Upper lobe of right lung (tissue), 1 donor: ENCODE measurements around the gene TTC21A. TPM values are rescaled to one million over a fixed set of nuclear protein-coding genes. Genes with fewer than 3 reads are reported as not detected.

Source experiments
- ATAC-seq: fragments of 200-7000 bp; cut with Tn5 transposase; one replicate; pipeline ENCODE4 v1.9.1; 2020; ENCODE audit warnings: mild to moderate bottlenecking, moderate library complexity
- DNase-seq: peaks from one replicate; pipeline ENCODE4 v3.0.0-alpha.2; 2020
- H3K27ac ChIP-seq: fragments of 200-600 bp; one replicate; pipeline ENCODE4 v1.8.0; 2022
- H3K27me3 ChIP-seq: fragments of 200-600 bp; one replicate; pipeline ENCODE4 v1.8.0; 2022; ENCODE audit warnings: mild to moderate bottlenecking
- H3K36me3 ChIP-seq: fragments of 200-600 bp; one replicate; pipeline ENCODE4 v1.8.0; 2022
- H3K4me1 ChIP-seq: fragments of 200-600 bp; one replicate; pipeline ENCODE4 v1.8.0; 2022
- H3K4me3 ChIP-seq: fragments of 200-600 bp; one replicate; pipeline ENCODE4 v1.8.0; 2022; ENCODE audit warnings: mild to moderate bottlenecking
- H3K9me3 ChIP-seq: fragments of 200-600 bp; one replicate; pipeline ENCODE4 v1.8.0; 2022
- CTCF ChIP-seq: fragments of 200-600 bp; IDR thresholded peaks from one replicate; pipeline ENCODE4 v1.8.0; 2022; ENCODE audit warnings: antibody characterized with exemption
- intact Hi-C: fragments of 100-400 bp; cut with DNase I; formaldehyde crosslinking; loops from one replicate; pipeline ENCODE4 v1.11.0; 2022
- total RNA-seq: library from RNA; stranded (reverse); fragmentation: NEBNext Ultra II Directional; extraction: Animal tissue kit (Norgen Biotek cat#: 25700); gene quantifications from one replicate; pipeline ENCODE4 v1.2.1, GENCODE V29; 2021
- donor health status: DM: no; HTN: yes; CAD: no; lungs with severe emphysema.

TTC21A gene
- total RNA-seq, 1 donor from 2014 or later = 11.6 TPM

GRCh38 chr3:39184081-39184967, 76.8 kb downstream of the TTC21A start:
- Histone ChIP-seq H3K9me3 (no peaks in the 10 kb centered on the region), H3K36me3 (no peaks in the 10 kb centered on the region), H3K4me3 (no peak overlapping the region), H3K4me1 (peaks cover 22% of the 10 kb centered on the region), H3K27me3 (no peaks in the 10 kb centered on the region), H3K27ac (no peak overlapping the region)
- TF ChIP-seq CTCF = no peak
- no peak for ATAC-seq
- intact Hi-C loops = no loop called here
- no peak for DNase-seq

GRCh38 chr3:39184968-39185285, 77.4 kb downstream of the TTC21A start:
- Histone ChIP-seq H3K27ac (no peak overlapping the region), H3K27me3 (no peaks in the 10 kb centered on the region), H3K4me3 (no peak overlapping the region), H3K4me1 (peaks cover 16% of the 10 kb centered on the region), H3K36me3 (no peaks in the 10 kb centered on the region), H3K9me3 (no peaks in the 10 kb centered on the region)
- TF ChIP-seq CTCF = no peak
- ATAC-seq (no peak), DNase-seq (no peak)
- intact Hi-C loops = no loop called here

- Histone ChIP-seq H3K27me3 (no peaks in the 10 kb centered on the region), H3K4me1 (peaks cover 10% of the 10 kb centered on the region), H3K9me3 (no peaks in the 10 kb centered on the region), H3K27ac (no peak overlapping the region), H3K4me3 (no peak overlapping the region), H3K36me3 (no peaks in the 10 kb centered on the region)
- DNase-seq (no peak), ATAC-seq (no peak)
- TF ChIP-seq CTCF = no peak
- intact Hi-C loops = no loop called here
Observed at GRCh38 chr3:39185326-39185958, 78.0 kb downstream of the TTC21A start.

- Histone ChIP-seq H3K4me1 (peaks cover 7% of the 10 kb centered on the region), H3K4me3 (no peak overlapping the region), H3K9me3 (no peaks in the 10 kb centered on the region), H3K36me3 (no peaks in the 10 kb centered on the region), H3K27ac (no peak overlapping the region), H3K27me3 (no peaks in the 10 kb centered on the region)
- intact Hi-C loops = no loop called here
- TF ChIP-seq CTCF = no peak
- ATAC-seq (no peak), DNase-seq (no peak)
Observed at GRCh38 chr3:39185959-39186691, 78.6 kb downstream of the TTC21A start.

- ATAC-seq = no peak
- no peak overlapping the region for H3K27ac ChIP-seq
- intact Hi-C loops = no loop called here
- H3K4me1 ChIP-seq = peaks cover 4% of the 10 kb centered on the region
- no peaks in the 10 kb centered on the region for H3K27me3 ChIP-seq
- TF ChIP-seq CTCF = no peak
- no peaks in the 10 kb centered on the region for H3K36me3 ChIP-seq
- H3K4me3 ChIP-seq = no peak overlapping the region
- no peaks in the 10 kb centered on the region for H3K9me3 ChIP-seq
- DNase-seq = no peak
Observed at GRCh38 chr3:39186692-39187151, 79.2 kb downstream of the TTC21A start.
